GM21825 (cell line): Measurements from ENCODE around the gene C17orf78.
"Not testable (repeated sequence)": the region's sequence is repeated elsewhere in the genome, so short reads cannot be mapped to it uniquely, and the experiment has no call there.

Experiments
- ATAC-seq: cut with Tn5 transposase; IDR thresholded peaks from one replicate; pipeline ENCODE4 v1.9.1; 2021; ENCODE audit warnings: mild to moderate bottlenecking, moderate library complexity; ENCODE audit not compliant: unreplicated experiment

C17orf78 gene

DNA sequence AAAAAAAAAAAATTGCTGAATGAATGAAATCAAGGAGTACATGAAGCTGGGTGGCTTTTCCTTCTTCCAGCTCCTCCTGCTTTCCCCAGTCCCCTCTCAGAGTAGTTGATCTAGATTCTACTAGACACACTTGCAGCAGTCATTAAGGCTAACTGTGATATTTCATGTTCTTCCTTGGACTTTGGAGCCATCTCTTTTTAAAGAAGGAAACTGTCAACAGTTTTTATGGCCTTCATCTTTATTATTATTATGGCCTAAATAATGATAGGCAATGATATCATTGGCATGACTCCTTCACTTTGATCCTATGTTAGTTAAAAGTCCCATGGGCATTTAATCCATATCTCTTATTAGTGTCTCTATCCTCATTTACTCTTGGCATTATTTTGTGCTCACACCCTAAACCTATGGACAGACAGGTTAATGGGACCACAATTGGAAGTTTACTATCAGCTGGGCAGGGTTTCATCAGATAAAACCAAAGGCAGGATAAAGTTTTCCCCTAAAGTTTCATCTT, 9.7 kb downstream of the C17orf78 start:
- no peak for ATAC-seq

DNA sequence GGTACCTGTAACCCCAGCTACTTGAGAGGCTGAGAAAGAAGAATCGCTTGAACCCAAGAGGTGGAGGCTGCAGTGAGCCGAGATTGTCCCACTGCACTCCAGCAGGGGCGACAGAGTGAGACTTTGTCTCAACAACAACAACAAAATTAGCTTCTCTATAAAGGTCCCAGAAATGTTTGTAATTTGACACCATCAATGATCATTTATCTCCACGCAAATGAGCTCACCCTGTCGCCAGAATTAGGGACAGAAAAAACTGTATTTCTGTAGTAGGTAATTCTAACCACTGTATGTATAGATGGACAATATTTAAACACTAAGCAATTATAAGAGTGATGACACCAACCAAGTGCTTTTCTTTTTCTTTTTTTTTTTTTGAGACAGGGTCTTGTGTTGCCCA, 10.7 kb downstream of the C17orf78 start:
- no peak for ATAC-seq

DNA sequence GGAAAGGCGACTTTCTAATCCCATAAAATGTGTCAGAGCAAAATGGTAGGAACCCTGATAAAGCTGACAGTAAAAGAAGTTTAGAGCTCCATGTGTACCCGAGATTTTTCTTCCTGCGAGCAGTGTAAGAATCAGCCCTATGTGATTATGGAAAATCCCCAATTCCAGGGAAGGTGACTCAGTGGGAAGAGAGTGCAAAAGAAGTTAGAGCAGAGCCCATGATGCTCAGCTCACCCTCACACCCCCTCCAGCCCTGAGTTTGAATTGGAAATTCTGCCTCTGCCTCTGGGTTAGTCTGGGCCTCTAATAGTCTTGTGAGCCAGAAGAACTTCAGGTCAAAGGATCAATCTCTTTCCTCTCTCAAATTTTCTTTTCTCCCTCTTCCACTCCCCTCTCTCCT, 12.5 kb downstream of the C17orf78 start:
- no peak for ATAC-seq

DNA sequence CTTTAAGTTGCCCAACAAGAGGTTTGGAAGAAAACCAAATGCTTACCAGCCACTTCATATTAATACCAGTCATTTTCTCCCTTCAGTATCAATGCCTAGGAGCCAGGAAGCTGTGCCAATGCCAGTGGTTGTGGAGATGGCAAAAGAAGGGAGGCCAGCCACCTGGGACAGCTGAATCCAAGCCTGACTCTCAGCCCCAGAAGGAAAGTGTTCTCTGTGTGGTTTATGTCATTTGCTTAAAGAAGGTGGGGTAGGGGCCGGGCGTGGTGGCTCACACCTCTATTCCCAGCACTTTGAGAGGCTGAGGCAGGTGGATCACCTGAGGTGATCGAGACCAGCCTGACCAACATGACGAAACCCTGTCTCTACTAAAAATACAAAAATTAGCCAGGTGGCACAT, 13.4 kb downstream of the C17orf78 start:
- ATAC-seq = no peak

DNA sequence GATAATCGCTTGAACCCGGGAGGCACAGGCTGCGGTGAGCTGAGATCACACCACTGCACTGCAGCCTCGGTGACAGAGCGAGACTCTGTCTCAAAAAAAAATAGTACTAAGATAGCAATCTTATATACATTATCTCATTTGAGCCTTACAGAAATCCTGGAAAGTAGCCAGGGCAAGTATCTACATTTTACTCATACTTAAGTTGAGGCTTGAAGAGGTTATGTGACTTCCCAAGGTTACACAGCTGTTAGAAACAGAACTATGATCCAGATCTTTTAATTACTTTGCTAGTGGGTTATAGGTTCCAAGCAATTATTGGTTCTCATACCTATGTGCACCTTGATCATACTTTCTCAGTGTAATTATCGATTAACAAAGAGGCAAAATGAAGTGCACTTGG, 15.4 kb downstream of the C17orf78 start:
- no peak for ATAC-seq

DNA sequence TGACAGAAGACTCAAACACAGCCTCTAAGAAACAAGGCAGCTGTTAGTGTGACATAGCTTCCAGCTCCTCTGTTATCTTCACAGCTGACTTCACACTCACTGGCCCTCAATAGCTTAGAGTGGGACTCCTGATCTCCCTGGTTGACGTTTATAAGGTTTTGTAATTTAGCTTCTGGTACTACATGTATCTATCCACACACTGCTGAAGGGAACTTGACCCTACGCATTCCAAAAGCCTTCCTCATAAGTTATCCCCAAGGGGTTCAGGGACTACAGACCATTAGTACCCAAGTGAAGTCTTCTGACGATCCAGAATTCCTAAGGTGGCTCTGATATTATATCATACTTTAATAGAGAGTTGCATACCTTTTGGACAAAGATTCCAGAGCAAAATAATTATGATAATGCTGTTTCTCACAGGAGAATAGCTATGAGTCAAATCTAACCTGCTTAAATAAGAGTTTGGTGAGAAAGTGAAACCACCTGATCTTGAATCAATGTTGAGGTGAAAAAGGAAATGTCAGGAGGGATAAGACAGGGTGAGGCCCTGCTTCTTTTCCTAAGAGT, 16.3 kb downstream of the C17orf78 start:
- ATAC-seq = no peak

DNA sequence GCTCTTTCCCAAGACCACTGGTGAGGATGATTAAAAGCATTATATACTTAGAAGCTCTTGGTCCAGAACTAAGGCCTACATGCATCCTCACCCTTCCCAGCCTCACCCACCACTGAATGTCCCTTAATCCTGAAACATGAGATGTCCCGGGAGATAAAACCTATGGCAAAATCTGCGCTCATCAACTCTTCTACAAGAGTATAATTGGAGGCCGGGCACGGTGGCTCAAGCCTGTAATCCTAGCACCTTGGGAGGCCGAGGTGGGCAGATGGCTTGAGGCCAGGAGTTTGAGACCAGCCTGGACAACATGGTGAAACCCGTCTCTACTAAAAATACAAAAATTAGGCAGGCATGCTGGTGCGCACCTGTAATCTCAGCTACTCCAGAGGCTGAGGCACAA, 17.6 kb downstream of the C17orf78 start:
- ATAC-seq = no peak

DNA sequence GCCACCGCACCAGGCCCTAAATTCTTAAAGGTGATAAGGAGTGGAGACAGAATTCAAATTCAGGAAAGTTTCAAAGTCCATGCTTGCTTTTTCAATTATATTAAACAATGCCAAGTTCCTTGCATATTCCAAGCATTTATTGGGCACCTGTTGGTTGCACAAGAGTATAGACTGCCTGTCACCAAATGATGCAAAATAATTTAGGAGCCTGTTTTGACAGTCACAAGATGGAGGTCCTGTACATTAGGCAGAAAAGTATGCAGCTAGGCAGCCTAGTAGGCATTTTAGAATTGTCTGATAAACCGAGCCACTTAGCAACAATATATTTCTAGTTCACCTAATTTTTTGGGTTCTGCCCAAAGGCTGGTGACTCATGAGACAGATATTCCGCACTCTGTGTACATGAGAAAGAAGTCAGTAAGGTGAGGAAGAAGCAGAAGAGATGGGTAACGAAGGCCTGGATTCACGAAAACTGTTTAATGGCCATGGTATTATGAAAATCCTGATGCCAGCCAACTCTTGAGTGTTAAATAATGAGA, 23.5 kb downstream of the C17orf78 start:
- no peak for ATAC-seq

DNA sequence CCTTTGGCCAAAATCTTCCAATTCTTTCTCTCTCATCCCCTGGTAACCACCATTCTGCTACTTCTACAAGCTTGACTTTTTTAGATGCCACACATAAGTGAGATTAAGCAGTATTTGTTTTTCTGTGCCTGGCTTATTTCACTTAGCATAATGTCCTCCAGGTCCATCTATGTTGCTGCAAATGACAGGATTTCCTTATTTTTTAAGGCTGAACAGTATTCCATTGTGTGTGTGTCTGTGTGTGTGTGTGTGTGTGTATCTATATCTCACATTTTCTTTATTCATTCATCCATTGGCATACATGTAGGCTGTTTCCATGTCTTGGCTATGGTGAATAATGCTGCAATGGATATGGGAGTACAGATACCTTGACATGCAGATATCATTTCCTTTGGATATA, 24.7 kb downstream of the C17orf78 start:
- no peak for ATAC-seq

DNA sequence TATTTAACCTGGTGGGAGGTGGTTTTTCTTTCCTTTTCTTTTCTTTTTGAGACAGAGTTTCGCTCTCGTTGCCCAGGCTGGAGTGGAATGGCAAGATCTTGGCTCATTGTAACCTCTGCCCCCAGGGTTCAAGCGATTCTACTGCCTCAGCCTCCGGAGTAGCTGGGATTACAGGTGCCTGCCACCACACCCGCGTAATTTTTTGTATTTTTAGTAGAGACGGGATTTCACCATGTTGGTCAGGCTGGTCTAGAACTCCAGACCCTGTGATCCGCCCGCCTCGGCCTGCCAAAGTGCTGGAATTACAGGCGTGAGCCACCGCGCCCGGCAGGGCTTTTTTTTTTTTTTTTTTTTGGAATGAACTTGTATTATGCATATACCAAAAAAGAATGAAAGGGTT, 29.7 kb downstream of the C17orf78 start:
- ATAC-seq = not testable (repeated sequence)

DNA sequence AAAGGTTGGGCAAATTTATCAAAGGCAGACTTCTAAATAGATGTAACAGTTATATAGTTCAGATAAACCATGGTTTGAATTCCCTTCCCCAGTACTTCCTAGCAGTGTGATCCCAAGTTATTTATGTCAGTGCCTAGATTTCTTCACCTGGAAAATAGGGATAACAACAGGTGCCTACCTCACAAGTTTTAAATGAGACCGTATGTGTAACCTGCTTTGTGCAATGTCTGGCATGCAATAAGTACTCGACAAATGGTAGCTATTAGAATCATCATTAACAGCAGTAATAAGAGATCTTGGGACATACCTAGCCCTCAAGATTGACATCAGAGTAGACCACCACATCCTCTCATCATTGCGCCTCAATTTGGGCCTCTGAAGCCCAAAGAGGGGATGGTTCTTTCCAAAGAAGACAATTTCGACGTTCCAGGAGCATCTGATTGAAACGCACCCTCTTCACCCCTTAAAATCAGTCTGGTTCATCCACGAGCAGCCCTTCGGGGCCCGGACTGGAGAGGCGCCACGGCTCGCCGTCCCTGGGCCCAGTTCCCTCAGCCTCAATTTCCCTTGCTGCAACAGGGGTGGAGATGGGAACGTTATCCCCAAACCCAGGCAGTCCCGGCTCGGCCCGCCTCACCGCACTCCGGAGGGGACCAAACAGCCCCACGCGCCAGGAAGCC, 30.3 kb downstream of the C17orf78 start:
- ATAC-seq = peak; percentile 34

DNA sequence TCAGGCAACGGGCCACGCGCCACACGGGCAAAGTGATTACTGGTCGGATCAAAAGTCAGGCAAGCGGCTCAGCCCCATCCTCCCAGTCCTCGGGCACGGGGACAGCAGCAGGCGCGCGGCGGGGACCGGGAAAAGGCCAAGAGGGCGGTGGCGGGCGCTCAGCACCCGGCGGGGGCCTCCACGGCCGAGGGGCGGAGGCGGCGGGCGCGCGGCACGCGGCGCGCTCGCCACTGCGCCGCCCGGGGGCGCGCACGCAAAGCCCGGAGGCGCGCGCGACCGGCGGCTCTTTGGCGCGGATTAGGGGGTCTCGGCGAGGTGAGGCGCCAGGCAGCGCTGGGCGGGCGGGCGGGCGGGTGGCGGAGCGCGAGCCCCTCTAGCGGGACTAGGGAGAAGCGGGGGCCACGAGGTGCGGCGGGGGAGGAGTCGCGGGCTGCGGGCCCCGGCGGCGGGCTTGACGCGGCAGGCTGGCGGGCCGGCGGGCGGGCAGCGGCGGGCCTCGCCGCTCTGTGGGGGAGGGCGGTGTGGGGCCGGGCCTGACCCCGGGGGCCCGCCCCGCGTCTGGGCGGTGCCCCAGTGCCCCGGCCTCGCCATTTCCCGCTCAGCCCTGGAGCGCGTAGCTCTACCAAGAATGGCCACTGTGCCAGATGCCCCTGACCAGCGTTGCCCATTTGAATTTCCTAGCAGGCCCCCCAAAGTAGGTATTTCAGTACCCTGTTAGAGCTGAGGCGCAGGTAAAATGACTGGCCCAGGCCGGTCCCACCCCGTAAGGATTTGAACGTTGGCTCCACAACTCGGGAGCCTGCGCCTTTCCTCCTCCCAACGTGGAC, 31.1 kb downstream of the C17orf78 start, which contains the start of the genes ACACA and TADA2A:
ACACA (minus strand) TSS at position 202 of the 827 bp plus-strand sequence. CDS start 537 bp downstream, outside the sequence.
TADA2A (plus strand) TSS at position 252 of the 827 bp plus-strand sequence. CDS start 4,480 bp downstream, outside the sequence.
- peak; percentile 70 for ATAC-seq

DNA sequence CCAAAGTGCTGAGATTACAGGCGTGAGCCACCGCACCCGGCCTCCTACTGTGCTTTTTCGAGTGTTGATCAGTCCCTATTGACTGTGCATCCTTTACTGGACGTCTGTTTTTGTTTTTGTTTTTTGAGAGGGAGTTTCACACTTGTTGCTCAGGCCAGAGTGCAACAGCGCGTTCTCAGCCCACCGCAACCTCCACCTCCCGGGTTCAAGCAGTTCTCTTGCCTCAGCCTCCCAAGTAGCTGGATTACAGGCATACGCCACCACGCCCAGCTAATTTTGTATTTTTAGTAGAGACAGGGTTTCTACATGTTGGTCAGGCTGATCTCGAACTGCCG, 32.3 kb downstream of the C17orf78 start:
- ATAC-seq = not testable (repeated sequence)

DNA sequence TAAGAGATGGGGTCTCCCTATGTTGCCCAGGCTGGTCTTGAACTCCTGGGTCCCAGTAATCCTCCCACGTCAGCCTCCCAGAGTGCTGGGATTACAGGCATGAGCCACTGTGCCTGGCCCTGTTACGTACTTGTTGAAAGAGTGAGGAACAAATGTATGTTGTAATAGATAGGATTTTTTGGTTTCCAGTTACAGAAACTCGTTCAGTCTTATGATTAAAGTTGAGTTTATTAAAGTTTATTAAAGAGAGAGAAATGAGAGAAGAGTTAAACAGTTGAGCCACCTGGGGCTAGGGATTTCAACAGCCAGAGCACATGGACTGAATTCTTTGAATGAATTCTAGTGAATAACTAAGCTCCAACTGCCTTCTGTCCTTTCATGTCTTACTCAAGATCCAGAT, 34.6 kb downstream of the C17orf78 start:
- no peak for ATAC-seq

DNA sequence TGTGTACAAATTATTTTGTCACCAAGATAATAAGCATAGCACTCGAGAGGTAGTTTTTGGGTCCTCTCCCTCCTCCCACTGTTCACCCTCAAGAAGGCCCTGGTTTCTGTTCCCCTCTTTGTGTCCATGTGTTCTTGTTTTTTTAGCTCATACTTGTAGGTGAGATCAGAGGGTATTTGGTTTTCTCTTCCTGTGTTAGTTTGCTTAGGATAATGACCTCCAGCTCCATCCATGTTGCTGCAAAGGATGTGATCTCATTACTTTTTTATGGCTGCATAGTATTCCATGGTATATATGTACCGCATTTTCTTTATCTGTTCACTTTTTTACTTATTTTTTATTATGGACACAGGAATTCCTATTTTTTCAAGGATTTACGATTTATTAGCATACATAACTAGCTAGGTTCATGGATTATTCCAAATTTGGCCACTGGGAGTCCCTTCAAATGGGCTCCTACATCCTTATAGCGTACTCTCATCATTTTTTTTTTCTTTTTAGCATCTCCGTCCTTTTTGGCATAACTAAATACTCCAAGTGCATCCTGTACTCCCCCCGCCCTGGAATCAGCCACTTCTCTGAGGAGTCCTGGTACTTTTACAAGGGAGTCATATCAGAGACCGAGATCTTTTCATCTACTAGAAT, 38.2 kb downstream of the C17orf78 start:
- no peak for ATAC-seq

DNA sequence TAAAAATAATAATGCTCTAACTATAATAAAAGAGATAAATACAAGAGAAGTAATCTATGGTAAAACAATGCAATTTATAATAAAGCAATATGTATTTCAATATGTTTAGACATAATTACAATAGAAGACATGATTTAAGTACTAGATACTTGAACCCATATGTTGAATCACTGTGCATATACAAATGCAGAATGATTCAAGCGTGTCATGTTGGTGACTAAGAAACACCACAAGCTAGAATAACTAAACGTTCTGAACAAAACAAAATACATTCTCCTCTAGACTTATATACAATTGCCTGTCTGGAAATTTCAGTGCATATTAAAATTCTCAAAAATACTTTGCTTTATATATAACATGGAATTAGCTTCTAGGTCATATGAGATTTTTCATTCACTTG, 42.1 kb downstream of the C17orf78 start:
- ATAC-seq = no peak

DNA sequence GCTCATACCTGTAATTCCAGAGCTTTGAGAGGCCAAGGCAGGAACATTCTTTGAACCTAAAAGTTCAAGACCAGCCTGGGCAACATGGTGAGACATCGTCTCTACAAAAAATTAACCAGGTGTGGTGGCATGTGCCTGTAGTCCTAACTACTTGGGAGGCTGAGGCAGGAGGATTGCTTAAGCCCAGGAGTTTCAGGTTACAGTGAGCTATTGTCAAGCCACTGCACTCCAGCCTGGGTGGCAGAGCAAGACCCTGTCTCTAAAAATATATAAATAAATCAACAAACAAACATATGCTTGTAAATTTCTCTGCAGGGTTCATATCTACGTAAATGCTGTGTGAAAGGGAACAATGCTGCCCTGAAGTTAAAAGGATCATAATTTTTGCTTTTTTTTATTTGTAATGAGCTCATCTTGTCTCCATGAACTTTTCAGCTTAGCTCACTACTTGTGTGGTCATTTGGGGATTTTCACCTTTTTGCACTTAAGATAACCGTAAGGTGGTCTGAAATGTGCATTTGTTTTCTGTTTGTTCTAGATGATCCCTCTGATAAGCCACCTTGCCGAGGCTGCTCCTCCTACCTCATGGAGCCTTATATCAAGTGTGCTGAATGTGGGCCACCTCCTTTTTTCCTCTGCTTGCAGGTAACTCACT, 47.3 kb downstream of the C17orf78 start:
- no peak for ATAC-seq

DNA sequence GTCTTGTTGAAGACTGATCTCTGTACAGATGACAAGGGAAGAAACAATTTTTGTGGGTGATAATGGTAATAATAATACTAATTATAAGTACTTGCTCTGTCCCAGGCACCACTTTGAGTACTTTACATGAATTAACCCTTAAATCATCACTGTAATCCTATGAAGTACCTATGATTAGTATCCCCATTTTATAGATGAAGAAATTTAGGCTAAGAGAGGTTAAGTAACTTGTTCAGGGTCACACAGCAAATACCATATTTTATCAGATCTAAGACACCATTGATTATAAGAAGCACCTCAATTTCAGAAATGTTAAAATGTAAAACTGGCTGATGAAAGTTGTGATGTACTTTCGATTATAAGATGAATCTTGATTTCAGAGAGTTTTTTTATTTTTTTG, 49.5 kb downstream of the C17orf78 start:
- ATAC-seq = no peak

DNA sequence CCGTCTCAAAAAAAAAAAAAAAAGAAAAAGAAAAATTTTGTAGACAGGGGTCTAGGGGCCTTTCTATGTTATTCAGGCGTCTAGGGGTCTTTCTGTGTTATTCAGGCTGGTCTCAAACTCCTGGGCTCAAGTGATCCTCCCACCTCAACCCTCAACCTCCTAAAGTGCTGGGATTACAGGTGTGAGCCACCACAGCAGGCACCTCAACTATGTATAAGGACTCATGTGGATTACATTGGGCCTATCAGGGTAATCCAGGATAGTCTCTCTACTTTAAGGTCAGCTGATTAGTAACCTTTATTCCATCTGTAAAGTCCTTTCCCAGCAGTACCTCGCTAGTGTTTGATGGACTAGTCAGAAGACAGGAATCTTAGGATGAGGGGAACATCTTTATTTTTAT, 53.3 kb downstream of the C17orf78 start:
- no peak for ATAC-seq

DNA sequence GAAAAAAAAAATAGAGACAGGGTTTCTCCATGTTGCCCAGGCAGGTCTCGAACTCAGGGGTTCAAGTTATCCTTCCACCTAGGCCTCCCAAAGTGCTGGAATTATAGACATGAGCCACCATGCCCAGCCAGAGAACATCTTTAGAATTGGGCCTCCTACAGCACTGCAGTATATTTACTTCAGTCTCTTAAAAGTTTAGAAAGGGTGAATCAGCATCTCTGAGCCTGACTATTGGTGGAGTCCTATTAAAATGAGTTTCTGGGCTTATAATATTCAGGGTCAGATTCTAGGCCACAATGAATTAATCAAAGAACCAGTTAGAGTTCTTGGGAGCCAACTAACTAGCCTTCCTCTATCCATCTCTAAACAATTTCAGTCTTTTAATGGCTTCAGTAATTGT, 53.7 kb downstream of the C17orf78 start:
- ATAC-seq = no peak
